K562 (cell line): Measurements from ENCODE around the gene GANAB. TPM values are rescaled to one million over a fixed set of nuclear protein-coding genes. Genes with fewer than 3 reads are reported as not detected.

Experiments used
- BCL6 ChIP-seq: fragments of 250-450 bp; sonication (Bioruptor Pico); IDR thresholded peaks from 2 replicates; pipeline ENCODE4 v1.4.0; 2020
- BHLHE40 ChIP-seq: IDR thresholded peaks from 2 replicates; pipeline ENCODE4 v1.6.1; 2011; ENCODE audit warnings: low read length, improper control_type of control experiment
- CCNT2 ChIP-seq: IDR thresholded peaks from 2 replicates; pipeline ENCODE4 v1.6.1; 2011; ENCODE audit warnings: borderline replicate concordance, low read depth, mild to moderate bottlenecking, moderate library complexity, mixed read lengths, low read length; ENCODE audit not compliant: insufficient read length; ENCODE audit errors: extremely low read depth
- ELF2 ChIP-seq: fragments of 250-450 bp; sonication (Bioruptor Pico); IDR thresholded peaks from 2 replicates; pipeline ENCODE4 v1.5.0; 2021; ENCODE audit warnings: mild to moderate bottlenecking
- EZH2 ChIP-seq: IDR thresholded peaks from 2 replicates; pipeline ENCODE4 v1.6.1; 2012; ENCODE audit warnings: low read depth, mild to moderate bottlenecking, inconsistent platforms, low read length, borderline replicate concordance
- HNRNPLL ChIP-seq: fragments of 200-400 bp; formaldehyde crosslinking; IDR thresholded peaks from 2 replicates; pipeline ENCODE4 v1.6.1; 2017; ENCODE audit warnings: low read length, low read depth, mild to moderate bottlenecking; ENCODE audit not compliant: poor library complexity, severe bottlenecking
- KLF10 ChIP-seq: fragments of 250-450 bp; sonication (Bioruptor Pico); IDR thresholded peaks from 2 replicates; pipeline ENCODE4 v1.6.1; 2021; ENCODE audit warnings: matching md5 sums
- MYC ChIP-seq, 2 experiments: fragments of 250-450 bp in 1 of 2; sonication (Bioruptor Pico) in 1 of 2; IDR thresholded peaks; 2 replicates each; pipeline versions ENCODE4 v1.5.1 to v1.6.1; 2012 to 2021; ENCODE audit warnings: low read depth in 2 of 2, borderline replicate concordance in 1 of 2, improper control_type of control experiment in 1 of 2, low read length in 1 of 2, mild to moderate bottlenecking in 1 of 2, moderate library complexity in 1 of 2
- NRF1 ChIP-seq, 2 experiments: fragments of 450-650 bp; IDR thresholded peaks in 1 of 2; conservative IDR thresholded peaks in 1 of 2; 2 replicates each; pipeline ENCODE4 v1.6.1; 2014; ENCODE audit warnings: mild to moderate bottlenecking in 2 of 2
- RBM22 ChIP-seq: fragments of 200-400 bp; formaldehyde crosslinking; IDR thresholded peaks from 2 replicates; pipeline ENCODE4 v1.6.1; 2018; ENCODE audit warnings: low read length, low read depth; ENCODE audit not compliant: poor library complexity, severe bottlenecking
- SMARCA5 ChIP-seq: fragments of 450-650 bp; IDR thresholded peaks from 2 replicates; pipeline ENCODE4 v1.6.1; 2016
- SNRNP70 ChIP-seq: fragments of 200-400 bp; formaldehyde crosslinking; optimal IDR thresholded peaks from 2 replicates; pipeline ENCODE3; 2017; ENCODE audit warnings: low read depth, low read length
- TCF7 ChIP-seq: sonication (generic); IDR thresholded peaks from 2 replicates; pipeline ENCODE4 v1.6.1; 2016; ENCODE audit warnings: antibody characterized with exemption, borderline replicate concordance
- TRIM28 ChIP-seq: fragments of 450-650 bp; IDR thresholded peaks from 2 replicates; pipeline ENCODE4 v1.6.1; 2017
- ZNF197 ChIP-seq: fragments of 200-800 bp; sonication (Bioruptor generic); IDR thresholded peaks from 2 replicates; pipeline ENCODE4 v1.6.1; 2016; ENCODE audit warnings: low read depth, missing genetic modification characterization, missing compliant biosample characterization
- polyA plus RNA-seq, 8 experiments: library from polyadenylated mRNA; depleted of rRNA in 4 of 8; stranded (reverse) in 5 of 8; unstranded in 3 of 8; fragments of >200 nt; fragmentation: Nextera tagmentation in 2 of 8; fragmentation: Illumina TruSeq in 1 of 8; extraction: Ambion mirVana in 2 of 8; extraction: Trizol in 1 of 8; gene quantifications; 2 replicates each; pipeline versions ENCODE4 v1.2.1 to v1.2.3, GENCODE V29; 2011 to 2014; ENCODE audit warnings: inconsistent platforms in 1 of 8, missing spikeins in 1 of 8
- total RNA-seq, 7 experiments: library from RNA; depleted of rRNA in 6 of 7; stranded (reverse); fragments of >200 nt in 6 of 7; fragmentation: Illumina TruSeq in 2 of 7; extraction: Trizol in 2 of 7; gene quantifications; 2 replicates each; pipeline versions ENCODE4 v1.2.1 to v1.2.3, GENCODE V29; 2011 to 2021; ENCODE audit warnings: low replicate concordance in 1 of 7
- TF ChIP-seq, protein P1 (sequence below): fragments of 450-650 bp; IDR thresholded peaks from 2 replicates; pipeline ENCODE4 v1.6.1; 2016; ENCODE audit warnings: borderline replicate concordance
- TF ChIP-seq, protein P2 (sequence below), 2 experiments: fragments of 450-650 bp; conservative IDR thresholded peaks; 2 replicates each; pipeline ENCODE4 v1.6.1; 2017; ENCODE audit warnings: mild to moderate bottlenecking in 2 of 2, moderate library complexity in 2 of 2
- TF ChIP-seq, protein P3 (sequence below): sonication (generic); formaldehyde crosslinking; IDR thresholded peaks from 2 replicates; pipeline ENCODE4 v1.8.1; 2023; ENCODE audit warnings: missing genetic modification reagents, mild to moderate bottlenecking, borderline replicate concordance

Gene GANAB
- total and polyA plus RNA-seq, 9 of the 15 experiments (the other 6 are each of a cell fraction or from before 2014, with no cell fraction given) = 6.5 to 284 (median 161) TPM

GRCh38 chr11:62645946-62646824, at the start of gene GANAB (continued):
- TF ChIP-seq MYC (IDR thresholded peaks at IDR 0.05; ENCODE audit: low read depth, low read length) (peak; percentile 30; the same call in 1 of the 2 replicates), MYC (CRISPR knock-in tag; IDR thresholded peaks at IDR 0.05; ENCODE audit: borderline replicate concordance, low read depth) (peak; percentile 76; the same call in 1 of the 2 replicates), CCNT2 (peak; percentile 67), TRIM28 (0 out of 2 replicates have a peak, but pooled peaks have one; percentile 35), BCL6 (CRISPR knock-in tag) (no peak), ELF2 (0 out of 2 replicates have a peak, but pooled peaks have one; percentile 48), SNRNP70 (no peak), NRF1 (conservative IDR thresholded peaks at IDR 0.05 in 1 of 2, IDR thresholded peaks at IDR 0.05 in 1 of 2) (peak; percentile 82 to 85), HNRNPLL (peak; percentile 62), BHLHE40 (no peak), KLF10 (CRISPR knock-in tag) (no peak), SMARCA5 (no peak), TCF7 (0 out of 2 replicates have a peak, but pooled peaks have one; percentile 35), EZH2 (no peak), RBM22 (peak; percentile 85), ZNF197 (CRISPR knock-in tag) (no peak)
- TF ChIP-seq, protein P1, sequence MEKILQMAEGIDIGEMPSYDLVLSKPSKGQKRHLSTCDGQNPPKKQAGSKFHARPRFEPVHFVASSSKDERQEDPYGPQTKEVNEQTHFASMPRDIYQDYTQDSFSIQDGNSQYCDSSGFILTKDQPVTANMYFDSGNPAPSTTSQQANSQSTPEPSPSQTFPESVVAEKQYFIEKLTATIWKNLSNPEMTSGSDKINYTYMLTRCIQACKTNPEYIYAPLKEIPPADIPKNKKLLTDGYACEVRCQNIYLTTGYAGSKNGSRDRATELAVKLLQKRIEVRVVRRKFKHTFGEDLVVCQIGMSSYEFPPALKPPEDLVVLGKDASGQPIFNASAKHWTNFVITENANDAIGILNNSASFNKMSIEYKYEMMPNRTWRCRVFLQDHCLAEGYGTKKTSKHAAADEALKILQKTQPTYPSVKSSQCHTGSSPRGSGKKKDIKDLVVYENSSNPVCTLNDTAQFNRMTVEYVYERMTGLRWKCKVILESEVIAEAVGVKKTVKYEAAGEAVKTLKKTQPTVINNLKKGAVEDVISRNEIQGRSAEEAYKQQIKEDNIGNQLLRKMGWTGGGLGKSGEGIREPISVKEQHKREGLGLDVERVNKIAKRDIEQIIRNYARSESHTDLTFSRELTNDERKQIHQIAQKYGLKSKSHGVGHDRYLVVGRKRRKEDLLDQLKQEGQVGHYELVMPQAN = peak; percentile 58; the same call in 1 of the 2 replicates
- TF ChIP-seq, protein P2, sequence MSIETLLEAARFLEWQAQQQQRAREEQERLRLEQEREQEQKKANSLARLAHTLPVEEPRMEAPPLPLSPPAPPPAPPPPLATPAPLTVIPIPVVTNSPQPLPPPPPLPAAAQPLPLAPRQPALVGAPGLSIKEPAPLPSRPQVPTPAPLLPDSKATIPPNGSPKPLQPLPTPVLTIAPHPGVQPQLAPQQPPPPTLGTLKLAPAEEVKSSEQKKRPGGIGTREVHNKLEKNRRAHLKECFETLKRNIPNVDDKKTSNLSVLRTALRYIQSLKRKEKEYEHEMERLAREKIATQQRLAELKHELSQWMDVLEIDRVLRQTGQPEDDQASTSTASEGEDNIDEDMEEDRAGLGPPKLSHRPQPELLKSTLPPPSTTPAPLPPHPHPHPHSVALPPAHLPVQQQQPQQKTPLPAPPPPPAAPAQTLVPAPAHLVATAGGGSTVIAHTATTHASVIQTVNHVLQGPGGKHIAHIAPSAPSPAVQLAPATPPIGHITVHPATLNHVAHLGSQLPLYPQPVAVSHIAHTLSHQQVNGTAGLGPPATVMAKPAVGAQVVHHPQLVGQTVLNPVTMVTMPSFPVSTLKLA (conservative IDR thresholded peaks at IDR 0.05) = peak; percentile 45 to 75; a peak in 3 of 4 replicates
- TF ChIP-seq, protein P3, sequence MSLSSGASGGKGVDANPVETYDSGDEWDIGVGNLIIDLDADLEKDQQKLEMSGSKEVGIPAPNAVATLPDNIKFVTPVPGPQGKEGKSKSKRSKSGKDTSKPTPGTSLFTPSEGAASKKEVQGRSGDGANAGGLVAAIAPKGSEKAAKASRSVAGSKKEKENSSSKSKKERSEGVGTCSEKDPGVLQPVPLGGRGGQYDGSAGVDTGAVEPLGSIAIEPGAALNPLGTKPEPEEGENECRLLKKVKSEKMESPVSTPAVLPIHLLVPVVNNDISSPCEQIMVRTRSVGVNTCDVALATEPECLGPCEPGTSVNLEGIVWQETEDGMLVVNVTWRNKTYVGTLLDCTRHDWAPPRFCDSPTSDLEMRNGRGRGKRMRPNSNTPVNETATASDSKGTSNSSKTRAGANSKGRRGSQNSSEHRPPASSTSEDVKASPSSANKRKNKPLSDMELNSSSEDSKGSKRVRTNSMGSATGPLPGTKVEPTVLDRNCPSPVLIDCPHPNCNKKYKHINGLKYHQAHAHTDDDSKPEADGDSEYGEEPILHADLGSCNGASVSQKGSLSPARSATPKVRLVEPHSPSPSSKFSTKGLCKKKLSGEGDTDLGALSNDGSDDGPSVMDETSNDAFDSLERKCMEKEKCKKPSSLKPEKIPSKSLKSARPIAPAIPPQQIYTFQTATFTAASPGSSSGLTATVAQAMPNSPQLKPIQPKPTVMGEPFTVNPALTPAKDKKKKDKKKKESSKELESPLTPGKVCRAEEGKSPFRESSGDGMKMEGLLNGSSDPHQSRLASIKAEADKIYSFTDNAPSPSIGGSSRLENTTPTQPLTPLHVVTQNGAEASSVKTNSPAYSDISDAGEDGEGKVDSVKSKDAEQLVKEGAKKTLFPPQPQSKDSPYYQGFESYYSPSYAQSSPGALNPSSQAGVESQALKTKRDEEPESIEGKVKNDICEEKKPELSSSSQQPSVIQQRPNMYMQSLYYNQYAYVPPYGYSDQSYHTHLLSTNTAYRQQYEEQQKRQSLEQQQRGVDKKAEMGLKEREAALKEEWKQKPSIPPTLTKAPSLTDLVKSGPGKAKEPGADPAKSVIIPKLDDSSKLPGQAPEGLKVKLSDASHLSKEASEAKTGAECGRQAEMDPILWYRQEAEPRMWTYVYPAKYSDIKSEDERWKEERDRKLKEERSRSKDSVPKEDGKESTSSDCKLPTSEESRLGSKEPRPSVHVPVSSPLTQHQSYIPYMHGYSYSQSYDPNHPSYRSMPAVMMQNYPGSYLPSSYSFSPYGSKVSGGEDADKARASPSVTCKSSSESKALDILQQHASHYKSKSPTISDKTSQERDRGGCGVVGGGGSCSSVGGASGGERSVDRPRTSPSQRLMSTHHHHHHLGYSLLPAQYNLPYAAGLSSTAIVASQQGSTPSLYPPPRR = peak; percentile 44; the same call in 1 of the 2 replicates
